ENCODE data around the gene CEP85L. TPM values are rescaled to one million over a fixed set of nuclear protein-coding genes. Genes with fewer than 3 reads are reported as not detected.

The CEP85L gene
- total and polyA plus RNA-seq, 2 of the 13 experiments (the other 11 are each of a cell fraction or from before 2014, with no cell fraction given), result 0.44 to 1.7 TPM

DNA sequence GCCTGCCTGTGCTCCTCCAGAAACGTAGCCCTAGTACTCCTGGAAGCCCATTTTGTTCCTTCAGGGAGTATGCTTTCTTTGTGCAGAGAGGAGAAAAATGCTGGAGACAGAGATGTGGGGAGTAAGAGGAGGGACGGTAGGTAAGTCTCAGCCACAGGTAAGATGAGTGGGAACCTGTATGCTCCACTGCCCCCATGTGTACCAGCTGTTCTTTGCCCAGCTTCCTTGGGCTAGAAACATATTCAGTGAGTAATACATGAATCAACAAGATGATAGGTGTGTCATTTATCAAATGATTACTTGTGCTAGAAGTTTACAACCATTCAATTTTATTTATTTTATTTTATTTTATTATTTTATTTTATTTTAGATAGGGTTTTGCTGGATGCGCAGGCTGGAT lies 13.6 kb upstream of the CEP85L start (continued):
- TF ChIP-seq ZNF142 (CRISPR knock-in tag; IDR thresholded peaks at IDR 0.05) (no peak), SUZ12 (IDR thresholded peaks at IDR 0.05; ENCODE audit: low read depth, low read length) (no peak), RAD21 (CRISPR knock-in tag; IDR thresholded peaks at IDR 0.05) (no peak), ATF7-NPFF (CRISPR knock-in tag; IDR thresholded peaks at IDR 0.05; ENCODE audit: low read depth) (no peak), GLI4 (CRISPR knock-in tag; IDR thresholded peaks at IDR 0.05; ENCODE audit: borderline replicate concordance) (no peak), CAMTA2 (CRISPR knock-in tag; IDR thresholded peaks at IDR 0.05; ENCODE audit: borderline replicate concordance) (no peak), NFATC3 (CRISPR knock-in tag; IDR thresholded peaks at IDR 0.05) (no peak), HNRNPK (IDR thresholded peaks at IDR 0.05; ENCODE audit: low read depth, low read length, poor library complexity, severe bottlenecking) (no peak)
- TF ChIP-seq, protein P1, sequence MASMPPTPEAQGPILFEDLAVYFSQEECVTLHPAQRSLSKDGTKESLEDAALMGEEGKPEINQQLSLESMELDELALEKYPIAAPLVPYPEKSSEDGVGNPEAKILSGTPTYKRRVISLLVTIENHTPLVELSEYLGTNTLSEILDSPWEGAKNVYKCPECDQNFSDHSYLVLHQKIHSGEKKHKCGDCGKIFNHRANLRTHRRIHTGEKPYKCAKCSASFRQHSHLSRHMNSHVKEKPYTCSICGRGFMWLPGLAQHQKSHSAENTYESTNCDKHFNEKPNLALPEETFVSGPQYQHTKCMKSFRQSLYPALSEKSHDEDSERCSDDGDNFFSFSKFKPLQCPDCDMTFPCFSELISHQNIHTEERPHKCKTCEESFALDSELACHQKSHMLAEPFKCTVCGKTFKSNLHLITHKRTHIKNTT (CRISPR knock-in tag; IDR thresholded peaks at IDR 0.05), result no peak

All from HepG2 (cell line).